Uterus (tissue), 2 donors: ENCODE results near the gene KCND2.

Experiments used
- POLR2A ChIP-seq, 2 donors: fragments of 450-650 bp; IDR thresholded peaks; one replicate each; pipeline ENCODE4 v1.6.1; 2016; ENCODE audit warnings: antibody characterized with exemption in 2 of 2, mild to moderate bottlenecking in 1 of 2, moderate library complexity in 1 of 2
- TF ChIP-seq, protein P1 (sequence below), 4 experiments: fragments of 200-600 bp in 2 of 4; fragments of 450-650 bp in 2 of 4; sonication (generic) in 2 of 4; IDR thresholded peaks; one replicate each; pipeline ENCODE4 v1.5.1; 2016 to 2019; ENCODE audit warnings: antibody characterized with exemption in 4 of 4, mild to moderate bottlenecking in 2 of 4, moderate library complexity in 1 of 4

DNA sequence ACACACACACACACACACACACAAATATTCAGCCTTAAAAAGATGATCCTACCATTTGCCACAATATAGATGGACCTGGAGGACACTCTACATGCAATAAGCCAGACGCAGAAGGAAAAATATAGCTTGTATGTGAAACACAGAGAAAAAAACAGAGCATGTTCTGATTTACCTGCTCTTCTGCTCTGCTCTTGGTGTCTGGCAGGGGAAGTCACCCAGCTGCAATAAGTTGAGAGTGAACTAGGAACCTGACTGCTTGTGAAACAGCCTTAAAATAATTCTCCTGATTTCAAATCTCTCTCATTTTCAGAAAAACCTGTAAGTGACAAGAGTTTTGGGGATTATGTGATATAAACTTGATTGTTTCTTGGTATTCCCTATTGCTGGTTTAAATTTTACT, 31.0 kb upstream of the KCND2 start:
- no peak for TF ChIP-seq POLR2A (IDR thresholded peaks at IDR 0.05)
- TF ChIP-seq, protein P1, sequence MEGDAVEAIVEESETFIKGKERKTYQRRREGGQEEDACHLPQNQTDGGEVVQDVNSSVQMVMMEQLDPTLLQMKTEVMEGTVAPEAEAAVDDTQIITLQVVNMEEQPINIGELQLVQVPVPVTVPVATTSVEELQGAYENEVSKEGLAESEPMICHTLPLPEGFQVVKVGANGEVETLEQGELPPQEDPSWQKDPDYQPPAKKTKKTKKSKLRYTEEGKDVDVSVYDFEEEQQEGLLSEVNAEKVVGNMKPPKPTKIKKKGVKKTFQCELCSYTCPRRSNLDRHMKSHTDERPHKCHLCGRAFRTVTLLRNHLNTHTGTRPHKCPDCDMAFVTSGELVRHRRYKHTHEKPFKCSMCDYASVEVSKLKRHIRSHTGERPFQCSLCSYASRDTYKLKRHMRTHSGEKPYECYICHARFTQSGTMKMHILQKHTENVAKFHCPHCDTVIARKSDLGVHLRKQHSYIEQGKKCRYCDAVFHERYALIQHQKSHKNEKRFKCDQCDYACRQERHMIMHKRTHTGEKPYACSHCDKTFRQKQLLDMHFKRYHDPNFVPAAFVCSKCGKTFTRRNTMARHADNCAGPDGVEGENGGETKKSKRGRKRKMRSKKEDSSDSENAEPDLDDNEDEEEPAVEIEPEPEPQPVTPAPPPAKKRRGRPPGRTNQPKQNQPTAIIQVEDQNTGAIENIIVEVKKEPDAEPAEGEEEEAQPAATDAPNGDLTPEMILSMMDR (IDR thresholded peaks at IDR 0.05), result no peak
